ENCODE data around the gene GADD45A.

- TF ChIP-seq CTCF (IDR thresholded peaks at IDR 0.05; ENCODE audit: insufficient read depth, low read length, poor library complexity, severe bottlenecking) (no peak), EZH2phosphoT487 (conservative IDR thresholded peaks at IDR 0.05; ENCODE audit: low read length) (no peak)
Observed at GRCh38 chr1:67723126-67723525, 38.1 kb downstream of the GADD45A start.

Measured in SU-DHL-6 (cell line).